IMR-90 (cell line): Measurements from ENCODE around the gene ACOT7.

Source experiments
- BHLHE40 ChIP-seq: fragments of 150-350 bp; IDR thresholded peaks from 2 replicates; pipeline ENCODE4 v1.6.1; 2016; ENCODE audit warnings: mild to moderate bottlenecking, low read depth, low read length
- NFE2L2 ChIP-seq: fragments of 150-350 bp; IDR thresholded peaks from 2 replicates; pipeline ENCODE4 v1.6.1; 2016; ENCODE audit warnings: low read depth, mild to moderate bottlenecking, low read length
- POLR2A ChIP-seq: IDR thresholded peaks from 2 replicates; pipeline ENCODE4 v1.6.1; 2012; ENCODE audit warnings: mild to moderate bottlenecking, low read depth, low read length
- RFX5 ChIP-seq: IDR thresholded peaks from 2 replicates; pipeline ENCODE4 v1.8.0; 2012; ENCODE audit warnings: low read depth, mild to moderate bottlenecking, low read length, moderate library complexity
- TF ChIP-seq, protein P1 (sequence below): conservative IDR thresholded peaks from 2 replicates; pipeline ENCODE4 v1.5.1; 2012; ENCODE audit warnings: mild to moderate bottlenecking, low read depth, low read length, improper control_type of control experiment

- TF ChIP-seq, protein P1, sequence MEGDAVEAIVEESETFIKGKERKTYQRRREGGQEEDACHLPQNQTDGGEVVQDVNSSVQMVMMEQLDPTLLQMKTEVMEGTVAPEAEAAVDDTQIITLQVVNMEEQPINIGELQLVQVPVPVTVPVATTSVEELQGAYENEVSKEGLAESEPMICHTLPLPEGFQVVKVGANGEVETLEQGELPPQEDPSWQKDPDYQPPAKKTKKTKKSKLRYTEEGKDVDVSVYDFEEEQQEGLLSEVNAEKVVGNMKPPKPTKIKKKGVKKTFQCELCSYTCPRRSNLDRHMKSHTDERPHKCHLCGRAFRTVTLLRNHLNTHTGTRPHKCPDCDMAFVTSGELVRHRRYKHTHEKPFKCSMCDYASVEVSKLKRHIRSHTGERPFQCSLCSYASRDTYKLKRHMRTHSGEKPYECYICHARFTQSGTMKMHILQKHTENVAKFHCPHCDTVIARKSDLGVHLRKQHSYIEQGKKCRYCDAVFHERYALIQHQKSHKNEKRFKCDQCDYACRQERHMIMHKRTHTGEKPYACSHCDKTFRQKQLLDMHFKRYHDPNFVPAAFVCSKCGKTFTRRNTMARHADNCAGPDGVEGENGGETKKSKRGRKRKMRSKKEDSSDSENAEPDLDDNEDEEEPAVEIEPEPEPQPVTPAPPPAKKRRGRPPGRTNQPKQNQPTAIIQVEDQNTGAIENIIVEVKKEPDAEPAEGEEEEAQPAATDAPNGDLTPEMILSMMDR, result no peak
- TF ChIP-seq RFX5 (no peak), BHLHE40 (no peak), NFE2L2 (no peak), POLR2A (no peak)
Measured at GRCh38 chr1:6269720-6270400, 123.7 kb downstream of the ACOT7 start.
